HG03521 (cell line): ENCODE data around the gene CMTM8.
A peak's percentile ranks its signal among the peaks of the same experiment; 100 is the strongest.

Experiments
- ATAC-seq: cut with Tn5 transposase; IDR thresholded peaks from one replicate; pipeline ENCODE4 v1.9.1; 2021; ENCODE audit warnings: mild to moderate bottlenecking, moderate library complexity; ENCODE audit not compliant: unreplicated experiment

CMTM8 gene

DNA sequence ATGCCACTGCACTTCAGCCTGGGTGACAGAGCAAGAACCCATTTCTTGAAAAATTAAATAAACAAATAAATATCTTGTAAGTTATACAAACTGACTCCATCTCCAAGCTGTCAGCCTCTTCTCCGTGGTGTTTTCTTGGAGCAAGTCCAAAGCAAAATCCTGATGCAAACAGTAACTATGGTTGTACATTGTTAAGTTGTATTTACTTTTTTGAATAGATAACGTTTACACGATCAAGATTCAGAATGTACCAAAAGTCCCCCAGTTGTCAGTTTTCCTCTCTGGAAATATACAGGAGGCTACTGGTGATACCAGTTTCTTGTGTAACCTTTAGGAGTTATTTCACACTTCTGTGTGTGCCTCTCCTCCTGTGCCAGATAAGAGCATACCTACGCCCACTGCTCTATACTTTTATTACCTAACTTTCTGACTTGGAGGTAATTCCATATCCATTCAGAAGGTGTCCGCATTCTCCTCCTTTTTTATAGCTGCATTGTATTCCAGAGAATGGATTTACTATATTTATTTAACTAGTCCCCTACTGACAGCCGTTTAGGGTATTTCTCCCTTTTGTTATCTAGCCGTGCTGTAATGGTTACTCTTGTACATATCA, 167.3 kb downstream of the CMTM8 start:
- no peak for ATAC-seq

DNA sequence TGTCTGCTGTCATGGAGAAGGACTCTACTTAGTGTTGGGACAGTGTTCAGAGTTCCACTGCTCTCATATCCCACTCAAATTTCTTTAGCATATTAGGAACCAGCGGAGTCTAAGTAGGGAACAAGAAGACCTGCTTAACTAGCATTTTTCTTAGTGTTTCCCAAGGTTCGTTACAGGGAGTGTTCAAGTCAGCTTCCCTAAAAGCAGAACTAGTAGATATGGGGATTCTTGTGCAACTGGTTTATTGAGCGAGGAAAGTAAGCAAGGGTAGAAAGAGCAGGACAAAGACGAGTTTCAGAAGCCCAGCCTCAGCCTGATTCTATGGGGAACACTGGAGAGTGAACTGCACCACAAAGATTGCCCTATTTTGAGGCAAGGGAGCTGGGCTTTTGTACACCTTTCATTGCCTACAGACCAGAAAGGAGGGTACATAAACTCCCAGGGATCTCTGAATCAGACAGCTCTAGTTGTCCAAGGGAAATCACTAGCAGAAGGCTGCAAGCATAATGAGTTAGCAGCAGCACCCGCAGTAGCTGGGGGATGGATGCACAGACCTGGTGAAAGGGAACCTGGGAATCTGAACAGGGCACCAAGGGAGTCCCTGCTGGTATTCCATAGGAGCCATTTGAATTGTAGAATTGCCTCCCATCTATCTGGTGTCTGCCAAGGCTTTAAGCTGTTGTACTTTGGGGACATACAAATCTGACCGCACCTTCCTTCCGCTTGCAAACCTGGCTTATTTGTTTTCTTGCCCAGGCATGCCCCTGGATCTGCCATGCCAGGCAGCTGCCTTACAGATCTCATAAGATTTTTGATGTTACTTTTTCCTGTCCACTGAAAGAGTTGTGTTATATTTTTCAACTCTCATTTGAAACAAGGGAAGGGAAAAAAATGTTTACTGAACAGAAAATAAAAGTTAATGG, 168.3 kb downstream of the CMTM8 start:
- ATAC-seq: no peak

DNA sequence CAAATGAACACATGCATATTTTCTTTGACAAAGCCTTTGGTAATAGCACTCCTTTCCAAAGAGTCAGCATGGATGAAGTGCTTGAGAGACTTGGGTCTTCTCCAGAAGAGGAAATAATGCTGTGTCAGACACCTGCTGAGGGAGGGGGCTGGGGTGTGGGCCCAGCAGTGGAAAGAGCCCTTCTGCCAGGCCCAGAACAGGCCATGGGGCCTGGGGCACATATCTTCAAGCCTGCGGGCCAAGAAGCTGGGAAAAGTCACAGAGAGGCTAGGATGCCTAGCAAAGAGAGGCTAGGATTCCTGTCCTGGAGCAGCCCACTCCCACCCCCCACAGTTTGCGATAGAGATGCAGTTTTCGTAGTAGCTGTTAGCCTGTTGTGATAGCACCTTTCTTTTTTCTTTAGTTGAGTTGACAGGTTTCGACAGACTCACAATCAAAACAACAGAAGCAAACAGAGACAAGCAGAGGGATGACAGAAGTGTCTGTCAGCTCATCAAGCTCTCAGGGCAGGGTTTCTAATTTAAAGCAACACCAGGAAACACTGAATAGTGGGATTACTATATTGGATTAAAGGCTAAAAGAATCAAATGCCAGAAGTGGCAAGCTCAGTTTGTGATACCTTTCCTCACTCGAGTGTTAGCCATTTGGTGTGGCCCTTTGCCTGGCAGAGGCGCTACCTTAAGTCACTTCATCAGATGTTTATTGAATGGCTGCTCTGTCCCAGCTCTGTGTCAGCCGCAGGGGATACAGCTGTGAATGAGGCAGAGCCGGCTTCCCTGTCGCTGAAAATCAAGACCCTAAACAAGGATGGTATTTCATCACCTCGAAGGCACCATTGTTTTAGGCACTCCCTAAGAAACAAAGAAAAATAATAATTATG, 172.1 kb downstream of the CMTM8 start:
- no peak for ATAC-seq

DNA sequence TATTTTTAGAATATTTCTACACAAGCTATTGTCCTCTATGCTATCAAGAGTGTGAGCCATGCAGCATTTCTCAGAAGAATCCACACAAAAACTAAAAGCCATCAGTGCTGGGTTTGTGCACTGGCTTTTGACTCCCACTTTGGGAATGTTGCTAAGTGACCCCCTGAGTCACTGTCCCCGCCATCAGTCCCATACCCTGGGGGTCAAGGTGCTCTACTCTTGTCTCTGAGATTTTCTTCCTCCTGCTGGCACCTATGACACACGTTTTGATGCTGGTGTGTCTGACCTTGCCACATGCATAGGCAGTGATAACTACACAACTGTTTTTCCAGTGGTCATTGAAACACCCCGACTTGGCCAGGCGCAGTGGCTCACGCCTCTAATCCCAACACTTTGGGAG, 173.0 kb downstream of the CMTM8 start:
- ATAC-seq: no peak

DNA sequence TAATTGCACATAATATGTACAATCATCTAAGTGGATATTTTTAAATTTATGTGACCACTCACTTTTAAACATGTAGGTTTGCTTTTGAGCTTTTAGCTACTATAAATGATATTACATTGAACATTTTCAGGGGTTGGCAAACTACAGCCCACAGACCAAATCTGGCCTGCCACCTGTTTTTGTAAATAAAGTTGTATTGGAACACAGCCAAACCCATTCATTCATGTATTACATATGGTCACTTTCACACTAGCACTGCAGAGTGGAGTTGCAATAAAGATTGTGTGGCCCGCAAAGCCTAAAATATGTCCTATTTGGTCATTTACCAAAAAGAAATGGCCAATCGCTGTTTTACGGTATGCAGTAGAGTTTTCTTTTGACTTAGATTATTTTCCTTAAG, 174.4 kb downstream of the CMTM8 start:
- ATAC-seq: no peak

DNA sequence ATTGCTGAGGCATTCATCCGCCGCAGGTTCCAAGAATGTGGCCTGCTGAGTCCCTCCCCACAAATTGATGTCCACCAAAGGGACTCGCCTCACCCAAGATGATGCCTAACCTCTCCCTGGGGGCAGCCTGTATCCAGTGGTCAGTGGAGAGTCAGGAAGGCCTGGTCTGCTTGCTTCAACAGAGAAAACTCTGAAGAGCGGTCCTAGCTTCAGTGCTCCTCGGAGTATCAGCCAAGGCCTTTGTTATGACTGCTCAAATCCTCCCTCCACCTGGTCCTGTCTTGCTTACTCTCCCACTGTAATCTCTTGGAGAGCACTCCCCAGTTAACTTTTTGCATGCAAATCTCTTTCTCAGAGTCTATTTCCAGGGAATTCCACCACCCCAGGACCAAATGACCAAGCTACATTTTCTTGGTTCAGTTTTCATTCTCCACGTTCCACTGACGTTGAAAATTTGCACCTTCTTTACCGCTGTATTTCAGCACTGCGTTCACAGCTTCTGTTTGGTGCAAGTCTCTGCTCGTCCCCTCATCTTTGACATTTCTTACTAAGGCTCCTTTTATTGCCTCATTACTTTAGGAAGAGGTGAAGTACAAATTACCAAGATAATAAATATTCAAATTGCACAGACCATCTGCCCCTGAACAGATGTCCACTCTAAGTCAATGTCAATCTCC, 175.5 kb downstream of the CMTM8 start:
- no peak for ATAC-seq

DNA sequence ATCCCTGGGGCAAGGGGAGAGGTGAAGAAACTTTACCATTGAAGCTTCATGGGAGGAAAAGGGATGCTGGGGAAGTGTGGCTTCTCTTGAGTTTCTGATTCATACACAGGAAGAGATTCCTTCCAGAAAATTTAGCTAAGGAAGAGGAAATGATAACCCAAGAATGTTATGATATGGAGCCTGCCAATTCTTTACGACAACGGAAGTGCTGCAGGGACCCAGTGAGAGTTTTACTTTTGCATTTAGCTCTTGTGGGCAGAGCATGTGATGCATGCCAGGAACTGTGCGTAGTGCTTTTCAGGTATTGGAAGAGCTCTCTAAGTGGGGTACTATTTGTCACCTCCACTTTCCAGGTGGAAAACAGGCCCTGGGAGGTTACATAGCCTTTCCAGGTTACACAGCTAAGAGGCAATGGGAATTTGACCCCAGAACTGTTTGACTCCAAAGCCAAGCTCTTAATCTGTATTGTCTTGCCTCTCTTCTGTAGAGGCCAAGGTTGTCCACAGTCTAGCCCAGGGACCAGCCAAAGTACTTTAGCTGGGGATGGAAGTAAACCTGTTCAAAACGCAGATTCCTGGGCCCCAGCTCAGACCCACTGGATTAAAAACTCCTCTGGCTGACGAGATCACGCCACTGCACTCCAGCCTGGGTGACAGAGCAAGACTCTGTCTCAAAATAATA, 176.2 kb downstream of the CMTM8 start:
- ATAC-seq: peak; percentile 65

DNA sequence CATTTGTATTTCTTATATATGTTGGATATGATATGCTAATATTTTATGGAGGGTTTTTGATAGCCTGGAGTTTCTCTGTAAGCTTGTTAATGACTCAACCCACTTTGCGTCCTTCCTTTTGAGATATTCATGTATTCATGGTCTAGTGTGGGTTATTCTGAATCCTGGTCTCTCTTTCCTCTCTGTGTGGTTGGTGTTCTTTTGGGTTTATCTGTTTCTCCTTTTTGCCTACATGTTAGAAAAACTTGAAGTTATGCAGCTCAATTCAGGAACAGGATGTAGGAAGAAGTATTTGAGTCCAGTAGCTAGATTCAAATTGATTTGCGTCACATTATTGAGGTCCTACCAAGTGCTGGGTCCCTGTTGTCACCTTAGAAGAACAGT, 181.3 kb downstream of the CMTM8 start:
- no peak for ATAC-seq
